ENCODE results near the gene HNRNPR. TPM values are rescaled to one million over a fixed set of nuclear protein-coding genes. Genes with fewer than 3 reads are reported as not detected.

Gene HNRNPR
- 100 to 1,000 TPM in 1 of 3 donors, 10 to 100 TPM in 2; 84.0 to 108 (median 96.6) TPM for total RNA-seq
- long read RNA-seq, donor 1, full-length matches to known transcripts: 48 of 126 reads
- long read RNA-seq, donor 1, partial matches to known transcripts: 3 of 126 reads
- long read RNA-seq, donor 1, other reads (novel, unspliced or antisense): 75 of 126 reads
- long read RNA-seq, donor 2, full-length matches to known transcripts: 9 of 79 reads
- long read RNA-seq, donor 2, partial matches to known transcripts: 48 of 79 reads
- long read RNA-seq, donor 2, other reads (novel, unspliced or antisense): 22 of 79 reads

- DNase-seq: peak; percentile 100
- TF ChIP-seq, protein P1, sequence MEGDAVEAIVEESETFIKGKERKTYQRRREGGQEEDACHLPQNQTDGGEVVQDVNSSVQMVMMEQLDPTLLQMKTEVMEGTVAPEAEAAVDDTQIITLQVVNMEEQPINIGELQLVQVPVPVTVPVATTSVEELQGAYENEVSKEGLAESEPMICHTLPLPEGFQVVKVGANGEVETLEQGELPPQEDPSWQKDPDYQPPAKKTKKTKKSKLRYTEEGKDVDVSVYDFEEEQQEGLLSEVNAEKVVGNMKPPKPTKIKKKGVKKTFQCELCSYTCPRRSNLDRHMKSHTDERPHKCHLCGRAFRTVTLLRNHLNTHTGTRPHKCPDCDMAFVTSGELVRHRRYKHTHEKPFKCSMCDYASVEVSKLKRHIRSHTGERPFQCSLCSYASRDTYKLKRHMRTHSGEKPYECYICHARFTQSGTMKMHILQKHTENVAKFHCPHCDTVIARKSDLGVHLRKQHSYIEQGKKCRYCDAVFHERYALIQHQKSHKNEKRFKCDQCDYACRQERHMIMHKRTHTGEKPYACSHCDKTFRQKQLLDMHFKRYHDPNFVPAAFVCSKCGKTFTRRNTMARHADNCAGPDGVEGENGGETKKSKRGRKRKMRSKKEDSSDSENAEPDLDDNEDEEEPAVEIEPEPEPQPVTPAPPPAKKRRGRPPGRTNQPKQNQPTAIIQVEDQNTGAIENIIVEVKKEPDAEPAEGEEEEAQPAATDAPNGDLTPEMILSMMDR (IDR thresholded peaks at IDR 0.05): no peak
These were observed at the start of gene HNRNPR for GRCh38 chr1:23344111-23344986. TSS of gene HNRNPR (minus strand) at chr1:23344284. CDS start at chr1:23341008, 3,276 bp downstream.

GRCh38 chr1:23393706-23394105 lies 49.6 kb upstream of the HNRNPR start:
- intact Hi-C loops (cut with DNase I, micrococcal nuclease): no loop called here
- no peak overlapping the region for H3K4me3 ChIP-seq
- no peaks in the 10 kb centered on the region for H3K4me1 ChIP-seq (ENCODE audit: low read depth)
- H3K9me3 ChIP-seq: no peaks in the 10 kb centered on the region
- peak in 2 of 3 donors; percentile 44 to 64 for DNase-seq
- TF ChIP-seq, protein P1 (IDR thresholded peaks at IDR 0.05): no peak
- peaks cover 2% of the 10 kb centered on the region for H3K36me3 ChIP-seq (ENCODE audit: low read depth)
- peak; percentile 48 for ATAC-seq

More at GRCh38 chr1:23344111-23344986, at the start of gene HNRNPR:
- peaks cover 25% of the 10 kb centered on the region for H3K4me1 ChIP-seq (ENCODE audit: low read depth)
- peak; percentile 94 for ATAC-seq
- no peaks in the 10 kb centered on the region for H3K36me3 ChIP-seq (ENCODE audit: low read depth)
- intact Hi-C loops (cut with DNase I, micrococcal nuclease): no loop called here
- no peaks in the 10 kb centered on the region for H3K9me3 ChIP-seq
- peak within 1 kb of the TSS; percentile 94 for H3K4me3 ChIP-seq

- H3K4me3 ChIP-seq: no peak overlapping the region
- peak; percentile 24 for ATAC-seq
- no peak for DNase-seq
- intact Hi-C loops (cut with DNase I, micrococcal nuclease): no loop called here
- no peaks in the 10 kb centered on the region for H3K9me3 ChIP-seq
- TF ChIP-seq, protein P1 (IDR thresholded peaks at IDR 0.05): no peak
- H3K36me3 ChIP-seq (ENCODE audit: low read depth): peaks cover 2% of the 10 kb centered on the region
- no peaks in the 10 kb centered on the region for H3K4me1 ChIP-seq (ENCODE audit: low read depth)
These were observed 48.2 kb upstream of the HNRNPR start for GRCh38 chr1:23392125-23392855.

- H3K9me3 ChIP-seq: no peaks in the 10 kb centered on the region
- no peaks in the 10 kb centered on the region for H3K4me1 ChIP-seq (ENCODE audit: low read depth)
- intact Hi-C loops (cut with DNase I, micrococcal nuclease): no loop called here
- TF ChIP-seq, protein P1 (IDR thresholded peaks at IDR 0.05): no peak
- H3K36me3 ChIP-seq (ENCODE audit: low read depth): peaks cover 2% of the 10 kb centered on the region
- ATAC-seq (no peak), DNase-seq (no peak)
- H3K4me3 ChIP-seq: no peak overlapping the region
These were observed 45.8 kb upstream of the HNRNPR start for GRCh38 chr1:23389837-23390321.

- intact Hi-C loops (cut with DNase I, micrococcal nuclease): no loop called here
These were observed 43.4 kb upstream of the HNRNPR start for GRCh38 chr1:23387494-23387893.

More at GRCh38 chr1:23387494-23387893, 43.4 kb upstream of the HNRNPR start:
- no peak overlapping the region for H3K4me3 ChIP-seq
- no peak for ATAC-seq
- H3K4me1 ChIP-seq (ENCODE audit: low read depth): no peaks in the 10 kb centered on the region
- no peak for DNase-seq
- TF ChIP-seq, protein P1 (IDR thresholded peaks at IDR 0.05): no peak
- H3K9me3 ChIP-seq: no peaks in the 10 kb centered on the region
- no peaks in the 10 kb centered on the region for H3K36me3 ChIP-seq (ENCODE audit: low read depth)

All from mucosa of descending colon (tissue), 3 donors.